ENCODE measurements around the gene ADARB2. TPM values are rescaled to one million over a fixed set of nuclear protein-coding genes. Genes with fewer than 3 reads are reported as not detected.

Gene ADARB2
- total RNA-seq, 6 experiments from 2014 or later, result not detected

GRCh38 chr10:1602037-1602484 lies 135.3 kb downstream of the ADARB2 start:
- H3K27me3 Mint-ChIP-seq (ENCODE audit: insufficient read depth), result peaks cover 2% of the 10 kb centered on the region; the same call in 1 of the 2 replicates
- DNase-seq, result no peak
- H3K36me3 Mint-ChIP-seq (ENCODE audit: low read depth), result no peaks in the 10 kb centered on the region
- H3K27ac Mint-ChIP-seq, result no peak overlapping the region
- H3K4me3 Mint-ChIP-seq, result no peak overlapping the region
- no peak for TF ChIP-seq CTCF (IDR thresholded peaks at IDR 0.05)
- no peaks in the 10 kb centered on the region for H3K4me1 Mint-ChIP-seq (ENCODE audit: low read depth)
- H3K9me3 Mint-ChIP-seq, result peaks cover 54% of the 10 kb centered on the region

GRCh38 chr10:1601406-1601805 lies 135.9 kb downstream of the ADARB2 start:
- H3K36me3 Mint-ChIP-seq (ENCODE audit: low read depth), result no peaks in the 10 kb centered on the region
- no peaks in the 10 kb centered on the region for H3K4me1 Mint-ChIP-seq (ENCODE audit: low read depth)
- no peak overlapping the region for H3K27ac Mint-ChIP-seq
- peaks cover 2% of the 10 kb centered on the region; the same call in 1 of the 2 replicates for H3K27me3 Mint-ChIP-seq (ENCODE audit: insufficient read depth)
- H3K9me3 Mint-ChIP-seq, result peaks cover 56% of the 10 kb centered on the region
- no peak for DNase-seq
- no peak overlapping the region for H3K4me3 Mint-ChIP-seq
- TF ChIP-seq CTCF (IDR thresholded peaks at IDR 0.05), result no peak

- DNase-seq, result no peak
- TF ChIP-seq CTCF (IDR thresholded peaks at IDR 0.05), result no peak
- Mint-ChIP-seq H3K4me3 (no peak overlapping the region), H3K27me3 (ENCODE audit: insufficient read depth) (peaks cover 2% of the 10 kb centered on the region; the same call in 1 of the 2 replicates), H3K4me1 (ENCODE audit: low read depth) (no peaks in the 10 kb centered on the region), H3K9me3 (peaks cover 56% of the 10 kb centered on the region), H3K27ac (no peak overlapping the region), H3K36me3 (ENCODE audit: low read depth) (no peaks in the 10 kb centered on the region)
These were observed 136.5 kb downstream of the ADARB2 start for GRCh38 chr10:1600861-1601260.

GRCh38 chr10:1598393-1599153 lies 138.8 kb downstream of the ADARB2 start:
- no peak overlapping the region for H3K27ac Mint-ChIP-seq
- H3K9me3 Mint-ChIP-seq, result peaks cover 73% of the 10 kb centered on the region
- TF ChIP-seq CTCF (IDR thresholded peaks at IDR 0.05), result no peak
- H3K27me3 Mint-ChIP-seq (ENCODE audit: insufficient read depth), result peaks cover 2% of the 10 kb centered on the region; the same call in 1 of the 2 replicates
- no peak overlapping the region for H3K4me3 Mint-ChIP-seq
- no peak for DNase-seq
- H3K36me3 Mint-ChIP-seq (ENCODE audit: low read depth), result no peaks in the 10 kb centered on the region
- H3K4me1 Mint-ChIP-seq (ENCODE audit: low read depth), result no peaks in the 10 kb centered on the region

- H3K4me1 Mint-ChIP-seq (ENCODE audit: low read depth), result no peaks in the 10 kb centered on the region
- H3K4me3 Mint-ChIP-seq, result no peak overlapping the region
- DNase-seq, result no peak
- TF ChIP-seq CTCF (IDR thresholded peaks at IDR 0.05), result no peak
- no peak overlapping the region for H3K27ac Mint-ChIP-seq
- H3K9me3 Mint-ChIP-seq, result peaks cover 70% of the 10 kb centered on the region
- H3K36me3 Mint-ChIP-seq (ENCODE audit: low read depth), result no peaks in the 10 kb centered on the region
- H3K27me3 Mint-ChIP-seq (ENCODE audit: insufficient read depth), result no peaks in the 10 kb centered on the region
These were observed 139.8 kb downstream of the ADARB2 start for GRCh38 chr10:1597370-1598146.

Measured in HFFc6 (cell line).